NCI-H187 treated with DMSO at 0.1 percent for 48 hours (cell line): Measurements from ENCODE around the gene PLXDC2.

Experiments used
- DNase-seq: peaks from one replicate; lab custom pipeline; 2025; lab: John Stamatoyannopoulos, UW

PLXDC2 gene

DNA sequence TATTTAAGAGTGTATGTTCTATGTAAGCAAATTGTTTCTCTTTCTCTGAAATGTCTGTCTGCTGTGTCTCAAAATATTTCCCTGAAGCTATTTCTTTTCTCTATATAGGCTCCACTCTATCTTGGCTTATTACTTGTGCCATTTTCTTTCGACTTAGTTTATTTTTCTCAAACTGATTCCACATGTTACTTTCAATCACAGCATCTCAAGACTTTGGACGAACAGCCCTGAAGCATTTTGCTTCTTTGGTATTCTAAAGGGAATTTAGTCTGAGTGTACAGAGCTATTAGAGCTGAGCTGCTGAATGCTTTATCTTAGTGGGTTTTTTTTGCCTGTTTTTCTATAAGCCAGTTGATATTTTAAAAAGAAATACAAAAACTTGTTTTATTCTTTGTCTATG, 95.7 kb downstream of the PLXDC2 start:
- DNase-seq, result no peak

DNA sequence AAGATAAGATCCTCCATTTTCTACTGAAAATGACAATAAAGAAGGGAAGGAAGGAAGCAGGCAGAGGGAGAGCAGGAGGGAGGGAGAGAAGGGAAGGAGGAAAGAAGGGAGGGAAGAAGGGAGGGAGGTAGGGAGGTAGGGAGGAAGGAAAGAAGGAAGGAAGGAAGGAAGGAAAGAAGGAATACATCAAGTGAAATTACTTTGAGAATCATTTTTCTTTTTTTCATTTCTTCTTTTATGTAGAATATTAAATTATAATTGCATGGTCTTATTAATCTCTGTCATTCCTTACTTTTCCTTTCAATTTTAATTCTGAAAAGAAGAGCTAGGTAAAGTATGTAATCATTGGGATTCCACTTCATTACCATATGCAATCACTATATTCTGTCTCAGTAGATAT, 97.8 kb downstream of the PLXDC2 start:
- DNase-seq, result no peak

DNA sequence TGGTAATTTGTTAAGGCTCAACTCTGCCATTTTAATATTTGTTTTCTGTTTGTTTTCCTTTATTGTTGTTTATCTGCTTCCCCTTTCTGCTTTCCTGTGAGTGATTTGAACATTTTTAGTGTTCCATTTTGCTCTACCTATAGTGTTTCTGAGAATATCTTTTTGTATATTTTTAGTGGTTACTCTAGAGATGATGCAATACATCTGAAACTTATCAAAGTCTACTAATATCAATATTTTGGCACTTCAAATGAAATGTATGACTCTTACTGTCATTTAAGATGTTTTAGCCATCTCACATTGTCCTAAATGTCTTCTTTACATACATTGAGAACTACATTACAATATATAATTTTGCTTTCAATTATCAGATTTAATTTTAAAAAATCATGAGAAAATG, 98.9 kb downstream of the PLXDC2 start:
- no peak for DNase-seq

- no peak for DNase-seq
These were observed 99.6 kb downstream of the PLXDC2 start for GRCh38 chr10:19915816-19916215.

DNA sequence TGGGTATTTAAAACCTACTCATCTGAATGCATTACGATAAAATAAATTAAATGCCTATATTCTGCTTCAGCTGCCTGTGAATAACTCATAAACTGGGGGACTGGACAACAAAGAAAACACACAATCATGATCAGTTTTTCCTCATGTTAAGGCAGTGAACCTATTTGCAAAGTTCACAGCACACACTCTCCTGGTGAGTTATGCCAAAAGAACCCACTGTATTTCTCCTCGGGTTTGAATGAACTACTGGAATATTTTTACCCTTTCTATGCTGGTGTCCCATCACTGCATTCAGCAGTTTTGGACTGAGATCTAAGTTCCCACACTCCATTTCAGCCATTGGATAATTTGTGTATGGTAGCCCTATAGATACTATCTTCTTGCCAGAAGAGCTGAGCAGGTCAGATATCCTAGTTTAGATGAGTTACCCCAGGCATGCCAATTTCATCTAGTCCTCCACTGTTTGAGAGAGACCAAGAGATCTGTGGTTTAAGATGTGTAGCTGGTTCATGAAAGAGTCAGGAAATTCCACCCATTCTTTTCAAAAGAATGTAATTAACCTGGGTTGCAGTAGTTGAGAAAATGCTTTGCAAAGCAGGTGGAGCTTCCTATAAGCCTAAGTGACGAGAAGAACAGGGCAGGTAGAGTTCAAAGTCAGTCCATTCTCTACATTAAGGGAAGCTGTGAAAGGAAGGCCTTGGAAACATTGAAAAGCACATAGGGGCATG, 101.7 kb downstream of the PLXDC2 start:
- no peak for DNase-seq

GRCh38 chr10:19918794-19919193, 102.6 kb downstream of the PLXDC2 start:
- DNase-seq, result no peak

- no peak for DNase-seq
These were observed 103.4 kb downstream of the PLXDC2 start for GRCh38 chr10:19919671-19920070.

DNA sequence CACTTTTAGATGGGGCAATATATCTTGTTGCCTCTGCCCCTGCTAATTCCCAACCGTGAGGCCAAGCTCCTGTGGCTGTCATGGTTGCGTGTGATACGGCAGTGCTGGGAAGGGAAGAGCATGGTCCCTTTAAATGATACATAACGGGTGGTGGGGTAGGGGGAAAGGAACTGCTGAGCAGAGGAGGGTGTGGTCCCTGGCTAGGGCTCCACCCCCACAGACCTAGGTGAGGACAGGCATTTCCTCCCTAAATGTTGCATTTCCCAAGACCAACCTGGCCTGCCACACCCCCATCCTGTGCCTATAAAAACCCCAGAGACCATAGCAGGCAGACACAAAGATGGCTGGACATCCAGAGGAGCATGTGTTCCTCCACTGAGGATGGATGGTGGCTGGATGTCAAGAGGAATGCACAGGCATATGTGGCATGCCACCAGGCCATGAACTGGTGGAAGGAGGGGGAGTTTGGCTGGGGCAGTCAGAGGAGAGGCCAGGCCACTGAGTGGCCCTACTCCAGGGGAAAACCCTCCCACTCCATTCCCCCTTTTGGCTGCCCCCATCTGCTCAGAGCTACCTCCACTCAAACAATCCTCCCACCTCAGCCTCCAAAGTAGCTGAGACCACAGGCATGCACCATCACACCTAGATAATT, 104.0 kb downstream of the PLXDC2 start:
- no peak for DNase-seq

DNA sequence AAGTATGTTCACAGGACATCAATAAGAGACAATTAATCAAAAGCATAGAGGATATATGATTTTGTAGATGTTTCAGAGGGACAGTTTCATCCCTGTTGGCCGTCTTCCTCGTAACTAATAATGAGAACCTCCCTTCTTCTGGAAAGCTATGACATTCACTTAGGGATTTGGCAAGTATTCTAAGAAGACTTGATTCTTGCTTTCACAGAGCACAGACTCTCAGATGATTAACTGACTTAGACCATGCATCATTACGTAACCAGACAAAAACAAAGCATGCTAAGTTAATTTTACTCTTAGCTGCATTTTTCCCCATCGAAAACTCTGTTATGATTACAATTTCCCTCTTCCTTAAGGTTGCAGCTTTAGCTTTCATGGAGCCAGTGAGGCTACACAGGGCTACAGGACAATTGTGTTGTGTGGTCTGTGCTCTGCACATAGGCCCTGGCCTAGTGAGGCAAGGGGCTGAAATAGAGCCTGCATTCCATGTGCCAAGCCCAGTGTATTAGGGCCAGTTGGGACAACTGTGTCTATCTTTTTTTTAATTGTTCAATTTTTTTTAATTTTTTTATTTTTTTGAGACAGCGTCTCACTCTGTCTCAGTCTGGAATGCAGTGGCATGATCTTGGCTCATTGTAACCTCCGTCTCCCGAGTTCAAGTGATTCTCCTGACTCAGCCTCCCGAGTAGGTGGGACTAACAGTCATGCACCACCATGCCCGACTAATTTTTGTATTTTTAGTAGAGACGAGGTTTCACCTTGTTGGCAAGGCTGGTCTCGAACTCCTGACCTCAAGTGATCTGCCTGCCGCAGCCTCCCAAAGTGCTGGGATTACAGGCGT, 105.3 kb downstream of the PLXDC2 start:
- DNase-seq, result no peak

GRCh38 chr10:19922236-19922963, 106.2 kb downstream of the PLXDC2 start:
- DNase-seq, result no peak

DNA sequence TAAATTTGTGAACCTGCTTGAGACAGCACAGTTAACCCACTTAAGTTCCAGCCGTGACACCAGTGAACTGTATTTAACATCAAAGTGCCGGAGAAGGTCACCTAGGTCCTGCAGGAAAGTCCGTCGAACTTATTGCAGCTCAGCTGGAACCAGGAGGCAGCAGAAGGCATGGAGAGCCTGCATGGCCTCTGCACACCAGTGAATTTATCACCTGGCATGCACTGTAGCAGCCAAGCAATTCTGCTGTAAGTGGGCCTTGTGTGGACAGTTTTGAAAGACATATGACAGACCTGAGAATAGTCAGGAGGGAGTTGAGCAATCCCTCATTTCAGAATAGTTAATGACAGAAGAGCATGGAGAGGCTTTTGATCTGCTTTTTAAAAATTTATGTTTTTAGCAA, 108.8 kb downstream of the PLXDC2 start:
- DNase-seq, result no peak

- no peak for DNase-seq
These were observed 112.7 kb downstream of the PLXDC2 start for GRCh38 chr10:19928936-19929335.

- no peak for DNase-seq
These were observed 113.4 kb downstream of the PLXDC2 start for GRCh38 chr10:19929506-19930140.

GRCh38 chr10:19930936-19931893, 115.0 kb downstream of the PLXDC2 start:
- no peak for DNase-seq

DNA sequence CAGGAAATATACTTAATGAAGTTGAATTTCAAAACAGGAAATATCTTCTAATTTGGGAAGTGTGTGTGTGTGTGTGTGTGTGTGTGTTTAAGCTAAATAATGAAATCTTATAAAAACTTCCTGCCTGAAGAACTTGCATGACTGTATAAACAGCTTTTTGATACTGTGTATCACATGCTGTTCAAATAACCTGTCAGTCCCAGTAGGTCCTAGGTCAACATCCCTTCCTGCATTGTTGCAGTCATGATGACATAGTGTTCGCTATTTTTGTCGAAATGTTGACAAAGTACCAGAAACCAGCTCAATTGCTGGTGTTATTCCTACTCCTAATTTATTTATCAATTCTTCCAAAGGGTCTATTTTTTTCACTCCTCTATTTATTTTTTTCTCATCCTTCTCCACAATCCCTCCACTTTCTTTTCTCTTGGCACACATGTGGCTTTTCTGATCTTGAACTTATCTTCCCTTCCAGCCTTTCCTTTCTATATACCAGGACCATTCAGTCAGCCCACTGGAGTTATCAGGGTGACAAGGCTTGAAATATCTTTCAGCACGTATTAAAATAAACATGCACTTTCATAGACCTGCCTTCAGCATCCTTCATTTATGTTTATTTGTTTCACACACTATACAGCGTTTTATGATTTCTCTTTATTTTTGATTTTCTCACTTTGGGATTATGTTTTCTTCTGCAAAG, 115.8 kb downstream of the PLXDC2 start:
- DNase-seq, result no peak

DNA sequence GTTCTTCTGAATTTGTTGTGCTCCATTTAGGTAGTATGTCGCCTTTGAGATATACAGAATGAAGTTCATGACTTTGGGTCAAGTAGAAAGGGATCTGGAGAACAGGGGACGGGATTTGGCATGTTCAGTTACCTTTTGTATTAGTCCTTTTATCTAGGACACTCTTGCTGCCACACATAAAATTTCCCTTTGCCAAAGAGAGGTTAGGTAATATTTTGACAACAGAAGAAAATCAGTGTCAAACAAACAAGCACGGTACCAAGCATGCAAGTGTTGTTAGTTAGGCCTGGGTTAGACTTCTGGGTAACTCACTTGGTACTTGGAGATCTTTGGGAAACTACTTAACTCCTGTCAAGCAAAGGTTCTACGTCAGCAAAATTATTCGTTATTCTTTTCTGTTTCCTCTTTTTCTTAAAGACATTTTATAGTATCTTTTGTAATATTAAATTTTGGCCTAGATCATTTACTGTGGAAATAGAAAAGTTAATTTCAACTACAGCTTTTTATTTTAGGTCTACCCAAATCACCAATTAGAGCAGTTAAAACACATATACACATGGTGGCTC, 116.7 kb downstream of the PLXDC2 start:
- DNase-seq, result no peak

DNA sequence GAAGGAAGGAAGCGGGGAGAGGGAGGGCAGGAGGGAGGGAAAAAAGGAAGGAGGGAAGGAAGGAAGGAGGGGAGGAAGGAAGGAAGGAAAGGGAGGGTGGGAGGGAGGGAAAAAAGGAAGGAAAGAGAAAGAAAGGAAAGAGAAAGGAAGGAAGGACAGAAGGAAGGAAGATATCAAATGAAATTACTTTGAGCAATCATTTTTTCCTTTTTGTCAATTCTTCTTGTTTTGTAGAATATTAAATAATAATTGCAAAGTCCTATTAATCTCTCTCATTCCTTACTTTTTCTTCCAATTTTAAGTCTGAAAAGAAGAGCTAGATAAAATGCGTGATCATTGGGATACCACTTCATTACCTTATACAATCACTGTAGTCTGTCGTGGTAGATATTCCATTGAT, 117.5 kb downstream of the PLXDC2 start:
- DNase-seq, result no peak

GRCh38 chr10:19935176-19935575, 118.9 kb downstream of the PLXDC2 start:
- DNase-seq, result no peak

DNA sequence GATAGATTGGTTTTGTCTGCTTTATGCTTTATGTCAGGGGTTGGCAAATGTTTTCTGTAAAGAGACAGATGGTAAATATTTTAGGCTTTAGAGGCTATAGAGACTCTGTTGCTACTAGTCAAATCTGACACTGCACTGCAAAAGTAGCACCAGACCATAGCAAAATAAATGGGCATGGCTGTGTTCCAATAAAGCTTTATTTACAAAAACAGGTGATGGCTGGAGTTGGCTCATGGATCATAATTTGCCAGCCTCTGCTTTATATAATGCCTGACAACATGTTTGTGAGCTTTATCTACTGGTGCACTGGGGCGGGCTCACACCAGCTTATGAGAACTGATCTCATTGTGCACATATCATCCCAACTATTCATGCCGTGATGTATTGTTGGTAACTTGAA, 120.1 kb downstream of the PLXDC2 start:
- DNase-seq, result no peak

DNA sequence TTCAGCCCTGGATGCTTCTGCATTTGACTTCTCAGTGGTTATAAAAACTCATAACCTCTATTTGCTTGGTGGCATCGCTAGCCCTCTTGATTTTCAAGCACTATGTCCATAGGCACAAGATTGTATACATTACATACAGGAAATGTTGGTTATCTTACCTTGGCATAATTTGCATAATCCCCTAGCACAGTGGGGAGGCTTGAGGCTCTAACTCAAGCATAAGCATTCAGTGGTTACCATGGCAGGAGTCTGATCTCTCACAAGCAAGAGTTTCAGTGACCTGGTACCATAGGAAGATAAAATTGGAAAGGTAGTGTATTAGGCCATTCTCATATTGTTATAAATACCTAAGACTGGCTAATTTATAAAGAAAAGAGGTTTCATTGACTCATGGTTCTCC, 121.8 kb downstream of the PLXDC2 start:
- DNase-seq, result no peak
